G401.6 (cell line): ENCODE results near the gene TNRC6B.
A peak's percentile ranks its signal among the peaks of the same experiment; 100 is the strongest.
"Not testable (repeated sequence)": the region's sequence is repeated elsewhere in the genome, so short reads cannot be mapped to it uniquely, and the experiment has no call there.

Experiments used
- FAIRE-seq: peaks from 2 replicates; lab custom pipeline; 2012; peaks lifted over from hg19 to GRCh38; lab: Jason Lieb, UNC

TNRC6B gene

GRCh38 chr22:40183603-40184002 is 5.9 kb downstream of the TNRC6B start:
- not testable (repeated sequence) for FAIRE-seq

DNA sequence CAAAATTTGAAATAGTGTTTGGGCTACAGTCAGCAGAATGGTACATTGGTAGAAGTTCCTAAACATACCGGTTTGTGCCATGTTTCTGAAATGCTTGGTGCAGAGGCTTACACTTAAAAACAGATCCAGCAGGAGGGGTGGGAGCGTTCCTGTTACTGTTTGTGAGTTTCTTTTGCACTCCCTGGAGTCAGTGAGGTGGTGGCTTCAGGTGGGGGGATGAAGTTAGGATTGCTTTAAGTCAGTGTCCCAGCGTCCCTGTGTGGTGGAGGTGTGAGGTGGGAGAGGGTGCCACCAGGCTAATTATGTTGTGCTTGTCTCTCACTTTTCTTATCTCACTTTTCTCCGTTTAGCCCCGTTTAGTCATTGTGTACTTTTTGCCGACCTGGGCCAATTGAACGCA is 9.7 kb downstream of the TNRC6B start:
- FAIRE-seq = no peak

DNA sequence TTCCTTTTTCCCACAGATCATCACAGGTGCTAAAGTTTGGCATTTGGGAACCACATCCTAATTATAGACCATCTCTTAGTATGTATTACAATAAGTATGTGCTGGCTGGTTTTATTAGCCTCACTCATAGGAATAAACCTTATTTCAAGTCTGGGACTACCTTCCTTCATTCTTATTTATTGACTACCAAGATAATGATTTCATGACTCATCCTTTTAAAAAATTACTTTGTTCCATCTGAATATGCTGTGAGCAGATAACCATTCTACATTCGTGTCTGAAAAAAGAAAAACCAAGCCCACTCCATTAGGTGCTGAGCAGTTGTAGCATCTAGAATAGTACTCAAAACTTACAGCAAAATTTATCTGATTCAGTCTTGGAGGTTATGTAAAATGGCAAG is 12.3 kb downstream of the TNRC6B start:
- no peak for FAIRE-seq

DNA sequence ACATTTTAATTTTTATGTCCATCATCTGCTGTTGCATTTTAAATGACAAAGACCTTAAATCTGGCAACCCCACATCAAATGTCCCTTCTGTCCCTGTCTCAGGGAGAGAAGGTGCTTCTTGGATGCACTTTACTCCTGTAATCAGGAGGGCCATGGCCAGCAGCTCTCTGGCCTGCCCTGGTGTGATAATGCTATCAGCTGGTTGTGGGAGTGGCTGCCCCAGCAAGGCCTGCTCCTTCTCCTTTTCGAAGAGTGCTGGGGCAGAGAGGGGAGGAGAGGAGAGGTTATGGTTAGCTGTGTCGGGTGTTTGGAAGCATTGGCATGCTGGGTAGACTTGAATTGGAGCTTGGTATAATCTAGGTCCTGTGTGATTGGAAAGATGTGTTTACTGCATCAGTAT is 12.8 kb downstream of the TNRC6B start:
- no peak for FAIRE-seq

DNA sequence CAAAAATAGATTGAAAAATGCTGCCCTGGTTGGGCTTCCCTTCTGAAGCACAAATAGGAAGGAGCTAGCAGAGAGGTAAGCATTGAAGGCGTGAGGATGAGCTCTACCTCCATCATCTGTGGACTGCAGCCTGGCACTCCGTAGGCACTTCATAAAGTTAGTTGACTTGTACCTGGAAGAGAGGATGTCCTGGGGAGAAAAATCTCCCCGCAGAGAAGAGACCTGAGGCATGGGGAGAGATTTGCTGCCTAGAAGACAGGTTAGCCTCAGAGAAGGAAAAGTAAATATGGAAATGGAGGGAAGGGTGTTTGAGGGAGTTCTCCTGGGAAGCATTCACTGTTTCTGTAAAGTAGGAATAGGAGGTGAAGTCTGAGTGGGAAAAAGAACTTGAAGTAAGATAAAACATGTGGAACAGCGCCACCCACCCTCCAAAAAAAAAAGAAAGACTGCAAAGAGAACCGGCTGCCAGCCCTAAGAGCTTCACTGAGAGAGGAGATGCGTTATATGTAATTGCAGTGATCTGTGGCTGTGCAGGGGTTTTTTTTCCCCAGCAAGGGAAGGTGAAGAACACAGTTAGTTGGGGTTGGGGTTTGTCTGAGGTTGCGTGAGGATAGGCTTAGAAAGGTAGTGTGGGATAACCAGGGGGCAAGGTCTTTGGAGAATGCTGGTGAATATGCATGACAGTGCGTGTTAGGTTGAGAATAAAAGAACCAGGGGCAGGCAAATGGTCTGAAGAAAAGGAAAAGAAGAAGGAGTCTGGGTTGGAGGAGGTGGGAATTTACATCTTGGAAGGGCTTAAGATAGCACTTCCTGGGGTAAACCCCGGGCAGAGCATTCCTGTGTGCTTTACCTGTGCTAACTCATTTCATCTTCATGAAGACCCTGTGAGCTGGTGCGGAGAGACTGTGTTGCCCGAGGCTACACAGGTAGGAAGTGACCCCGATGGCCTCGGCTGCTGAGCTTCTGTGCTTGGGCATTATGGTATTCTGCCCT is 16.0 kb downstream of the TNRC6B start:
- peak; percentile 89 for FAIRE-seq

DNA sequence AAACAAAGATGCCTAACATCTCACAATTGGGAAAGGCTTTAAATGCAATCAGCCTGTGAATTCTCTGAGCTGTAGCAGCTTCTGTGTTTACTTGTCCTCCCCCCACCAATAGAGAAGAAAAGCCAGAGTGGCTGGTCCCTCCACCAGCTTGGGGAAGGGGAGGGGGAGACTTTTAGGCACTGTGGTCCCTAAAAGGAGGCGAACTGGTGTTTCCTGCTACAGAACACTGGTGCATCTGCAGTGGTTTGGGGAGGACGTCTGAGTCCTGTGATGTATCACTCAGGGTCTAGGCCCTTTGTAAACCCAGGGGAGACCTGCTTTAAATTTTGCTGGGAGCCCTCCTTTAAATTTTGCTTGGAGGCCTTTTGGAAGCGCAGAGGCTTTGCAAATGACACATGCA is 16.9 kb downstream of the TNRC6B start:
- FAIRE-seq = no peak

GRCh38 chr22:40196628-40197360 is 19.1 kb downstream of the TNRC6B start:
- no peak for FAIRE-seq

- not testable (repeated sequence) for FAIRE-seq
These were observed 19.7 kb downstream of the TNRC6B start for GRCh38 chr22:40197421-40197820.

GRCh38 chr22:40198733-40199132 is 21.0 kb downstream of the TNRC6B start:
- FAIRE-seq = no peak

- no peak for FAIRE-seq
These were observed 21.5 kb downstream of the TNRC6B start for GRCh38 chr22:40199223-40199622.

- no peak for FAIRE-seq
These were observed 22.1 kb downstream of the TNRC6B start for GRCh38 chr22:40199852-40200251.

DNA sequence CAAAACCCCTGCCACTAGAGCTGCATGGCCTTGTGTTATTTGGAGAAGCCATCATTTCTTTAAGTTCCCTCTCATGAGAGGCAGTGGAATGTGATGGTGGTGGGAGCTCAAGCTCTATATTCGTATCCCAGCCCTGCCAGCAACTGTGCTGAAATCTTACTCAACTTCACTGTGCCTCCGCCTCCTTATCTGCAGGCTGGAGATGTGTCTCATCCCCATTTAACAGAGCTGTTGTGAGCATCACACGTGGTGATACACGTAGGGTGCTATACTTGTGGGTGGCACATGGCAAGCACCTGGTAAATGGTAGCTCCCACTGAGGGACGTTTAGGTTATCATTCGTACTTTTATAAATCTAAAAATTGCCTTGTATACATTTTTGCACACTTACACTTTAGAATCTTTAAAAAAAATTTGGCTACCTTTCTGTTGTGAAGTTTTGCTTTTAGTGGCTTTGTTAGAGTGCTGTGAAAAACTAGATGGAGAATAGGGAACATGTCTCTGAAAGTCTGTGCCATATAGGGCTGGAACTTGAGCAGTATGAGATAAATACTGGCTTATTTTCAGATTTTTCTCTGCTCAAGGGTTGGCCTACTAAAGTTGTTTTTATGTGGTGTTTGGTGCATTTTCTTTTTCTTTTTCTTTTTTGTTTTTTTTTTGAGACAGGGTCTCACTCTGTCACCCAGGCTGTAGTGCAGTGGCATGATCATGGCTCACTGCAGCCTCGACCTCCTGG is 23.2 kb downstream of the TNRC6B start:
- FAIRE-seq = no peak

DNA sequence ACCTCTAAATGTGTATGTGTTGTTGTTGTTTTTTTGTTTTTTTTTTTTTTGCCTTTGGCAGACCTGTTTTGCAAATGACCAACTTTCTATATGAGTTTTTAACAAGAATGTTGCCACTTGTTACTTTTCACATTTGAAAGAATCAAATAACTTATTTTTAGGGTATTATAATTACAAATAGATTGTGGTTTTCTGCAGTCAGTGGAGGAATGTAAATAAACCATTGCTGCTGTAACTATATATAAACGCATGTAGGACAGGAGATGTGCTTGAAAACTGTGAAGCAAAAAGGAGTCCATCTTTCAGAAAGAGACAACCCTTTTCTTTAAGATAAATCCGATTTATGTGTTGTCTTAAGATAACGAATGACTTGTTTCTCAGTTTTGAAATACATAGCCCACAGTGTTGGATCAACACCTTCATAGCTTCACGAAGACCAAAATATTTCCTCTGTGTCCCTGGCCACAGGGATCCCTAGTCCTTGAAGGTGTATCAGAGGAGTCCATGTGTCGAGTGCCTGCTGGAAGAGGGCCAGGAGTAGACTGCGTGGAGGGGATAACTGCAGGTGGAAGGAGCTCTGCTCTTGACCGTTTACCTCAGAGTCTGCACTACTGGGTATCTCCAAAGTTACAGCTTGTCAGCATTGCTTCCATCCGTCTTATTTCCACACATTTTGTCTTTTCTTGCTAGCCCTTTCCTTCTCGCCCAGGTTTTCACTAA is 24.7 kb downstream of the TNRC6B start:
- FAIRE-seq = no peak

DNA sequence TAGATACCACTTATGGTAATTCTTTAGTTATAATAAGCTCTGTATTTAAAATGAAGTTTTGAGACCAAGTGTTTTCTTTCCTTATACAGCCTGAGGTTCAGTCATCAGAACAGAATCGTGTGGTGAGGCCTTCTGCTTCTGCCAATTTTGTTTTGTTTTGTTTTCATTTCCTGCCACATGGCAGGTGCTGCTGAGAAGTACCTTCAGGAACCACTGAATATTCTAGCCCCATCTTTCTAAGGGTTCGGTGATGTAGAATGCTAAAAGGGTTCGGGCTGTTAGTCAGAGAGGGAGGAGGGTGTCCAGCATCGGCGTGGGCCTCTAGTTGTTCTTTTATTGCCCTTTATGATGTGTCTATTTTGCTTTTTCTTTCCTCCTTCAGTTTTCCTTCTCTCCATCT is 25.8 kb downstream of the TNRC6B start:
- FAIRE-seq = no peak

DNA sequence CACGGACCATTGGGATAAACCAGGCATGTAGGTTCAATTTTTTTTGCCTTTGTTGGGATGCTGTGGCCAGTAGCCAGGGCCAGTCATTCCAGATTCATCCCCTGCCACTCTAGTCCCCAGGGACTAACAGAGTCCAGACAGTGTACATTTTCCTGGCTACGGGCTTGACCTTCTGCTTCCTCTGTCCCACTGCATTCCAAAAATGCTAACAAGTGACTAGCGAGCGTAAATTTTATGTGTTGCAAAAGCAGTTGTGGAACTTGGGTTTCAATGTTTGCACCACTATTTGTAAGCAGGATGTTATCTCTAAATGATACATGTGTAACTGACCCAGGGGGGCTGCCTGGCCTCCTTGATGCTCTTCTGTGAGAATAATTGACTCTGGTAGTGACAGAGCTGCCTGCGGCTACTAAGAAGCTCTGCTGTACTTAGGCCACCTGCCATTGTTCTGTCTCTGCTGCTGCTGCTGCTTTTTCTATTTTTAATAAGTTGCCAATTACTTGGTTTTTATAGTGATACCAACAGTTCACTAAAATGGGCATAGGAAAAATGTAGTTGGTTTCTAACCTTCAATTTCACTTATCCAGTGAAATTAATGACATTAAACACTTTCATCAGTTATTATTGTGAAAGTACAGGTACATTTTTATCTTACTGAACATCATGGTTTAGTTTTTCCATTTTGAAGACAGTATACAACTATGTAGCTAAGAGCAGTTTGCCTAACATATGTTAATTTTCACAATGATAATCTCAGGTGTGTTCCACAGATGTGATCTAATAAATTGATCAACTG is 26.8 kb downstream of the TNRC6B start:
- no peak for FAIRE-seq

DNA sequence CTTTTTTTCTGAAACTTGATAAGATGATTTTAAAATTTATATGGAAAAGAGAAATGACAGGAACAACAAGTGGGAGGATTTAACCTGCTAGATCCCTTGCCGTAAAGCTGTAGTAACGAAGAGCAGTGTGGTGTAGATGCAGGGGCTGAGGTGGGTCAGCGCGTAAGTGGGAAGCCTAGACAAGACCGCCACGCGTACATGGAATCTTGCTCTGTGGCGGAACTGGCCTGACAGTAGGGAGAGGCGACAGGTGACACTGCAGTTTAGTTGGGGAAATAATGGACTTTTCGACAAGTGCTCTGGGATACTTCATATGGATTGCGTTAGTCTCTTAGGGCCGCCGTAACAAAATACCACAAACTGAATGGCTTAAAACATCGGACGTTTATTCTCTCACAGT is 28.8 kb downstream of the TNRC6B start:
- no peak for FAIRE-seq

DNA sequence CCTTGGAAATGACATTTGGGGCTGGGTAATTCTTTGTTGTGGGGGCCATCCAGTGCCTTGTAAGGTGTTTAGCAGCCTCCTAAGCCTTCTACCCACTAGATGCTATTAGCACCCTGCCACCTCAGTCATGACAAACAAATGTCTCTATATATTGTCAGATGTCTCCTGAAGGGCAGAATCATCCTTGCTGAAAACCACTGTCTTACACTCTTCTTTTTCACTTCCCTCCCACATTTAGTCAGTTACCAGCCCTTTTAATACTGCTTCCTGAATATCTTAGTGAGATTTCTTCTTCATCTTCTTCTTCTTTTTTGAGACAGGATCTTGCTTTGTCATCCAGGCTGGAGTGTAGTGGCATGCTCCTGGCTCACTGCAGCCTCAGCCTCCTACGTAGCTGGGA is 33.1 kb downstream of the TNRC6B start:
- FAIRE-seq = no peak

- no peak for FAIRE-seq
These were observed 33.8 kb downstream of the TNRC6B start for GRCh38 chr22:40211476-40212054.

GRCh38 chr22:40212121-40212520 is 34.4 kb downstream of the TNRC6B start:
- FAIRE-seq = no peak

DNA sequence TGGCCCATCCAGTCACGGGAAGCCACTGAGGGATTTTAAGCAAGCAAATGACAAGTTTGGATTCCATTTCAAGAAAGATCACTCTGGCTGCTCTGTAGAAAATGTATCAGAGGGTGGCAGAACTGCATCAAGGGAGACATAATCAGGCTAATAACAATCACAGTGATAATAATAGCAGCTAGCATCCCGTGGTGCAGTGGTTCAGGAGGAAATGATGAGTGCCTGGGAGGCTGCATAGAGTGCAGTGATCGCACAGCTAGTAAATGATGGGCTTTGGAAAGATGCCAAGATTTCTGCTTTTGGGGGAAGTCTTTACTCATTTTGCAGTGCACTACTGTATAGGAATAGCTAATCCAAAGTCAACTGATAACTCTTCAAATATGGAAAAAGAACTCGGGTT is 35.8 kb downstream of the TNRC6B start:
- no peak for FAIRE-seq

DNA sequence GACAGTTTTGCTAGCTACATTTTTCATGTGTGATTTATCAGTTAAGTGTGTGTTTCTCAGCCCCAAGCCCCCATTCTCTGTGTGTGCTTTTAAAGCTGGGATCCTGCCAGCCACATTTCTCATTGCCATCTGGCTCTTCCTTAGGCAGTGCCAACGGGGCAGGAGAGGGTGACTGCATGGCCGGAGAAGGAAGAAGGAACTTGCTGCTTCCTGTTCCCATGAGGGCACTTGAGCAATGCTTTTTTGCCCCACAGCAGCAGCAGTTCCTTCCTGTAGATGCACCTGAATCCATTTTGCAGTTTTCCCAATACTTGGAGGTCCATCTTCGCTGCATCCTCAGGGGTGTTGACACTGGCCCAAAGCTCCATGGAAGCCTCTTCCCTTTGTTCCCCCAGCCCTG is 37.5 kb downstream of the TNRC6B start:
- no peak for FAIRE-seq
